HepG2 (cell line): Measurements from ENCODE around the gene MSANTD2. TPM values are rescaled to one million over a fixed set of nuclear protein-coding genes. Genes with fewer than 3 reads are reported as not detected.

Source experiments
- ARNT ChIP-seq: fragments of 450-650 bp; IDR thresholded peaks from 2 replicates; pipeline ENCODE4 v1.6.1; 2017
- FOXA1 ChIP-seq, 2 experiments: fragments of 450-650 bp in 1 of 2; sonication (generic) in 1 of 2; formaldehyde crosslinking in 1 of 2; IDR thresholded peaks; 2 replicates each; pipeline versions ENCODE4 v1.4.0 to v1.6.1; 2016 to 2020; ENCODE audit warnings: missing genetic modification reagents in 1 of 2
- KDM4B ChIP-seq: sonication (generic); formaldehyde crosslinking; IDR thresholded peaks from 2 replicates; pipeline ENCODE4 v1.4.0; 2020; ENCODE audit warnings: missing genetic modification reagents
- MEF2D ChIP-seq: sonication (generic); formaldehyde crosslinking; IDR thresholded peaks from 2 replicates; pipeline ENCODE4 v1.5.1; 2020; ENCODE audit warnings: mild to moderate bottlenecking, missing genetic modification reagents
- MTA1 ChIP-seq: sonication (generic); formaldehyde crosslinking; IDR thresholded peaks from 2 replicates; pipeline ENCODE4 v1.4.0; 2020; ENCODE audit warnings: missing genetic modification reagents, mild to moderate bottlenecking, borderline replicate concordance
- MTA3 ChIP-seq: sonication (generic); formaldehyde crosslinking; IDR thresholded peaks from 2 replicates; pipeline ENCODE4 v1.4.0; 2020; ENCODE audit warnings: missing genetic modification reagents
- MXD3 ChIP-seq: IDR thresholded peaks from 2 replicates; pipeline ENCODE4 v1.6.1; 2016; ENCODE audit warnings: mild to moderate bottlenecking, missing biosample characterization, missing genetic modification reagents
- NR2F1 ChIP-seq, 2 experiments: fragments of 450-650 bp in 1 of 2; formaldehyde crosslinking in 1 of 2; IDR thresholded peaks; 2 replicates each; pipeline versions ENCODE4 v1.5.0 to v1.6.1; 2016 to 2020; ENCODE audit warnings: mild to moderate bottlenecking in 1 of 2, missing compliant biosample characterization in 1 of 2, missing genetic modification reagents in 1 of 2, moderate library complexity in 1 of 2
- PLSCR1 ChIP-seq: sonication (generic); formaldehyde crosslinking; IDR thresholded peaks from 2 replicates; pipeline ENCODE4 v1.5.0; 2020; ENCODE audit warnings: missing genetic modification reagents, mild to moderate bottlenecking, borderline replicate concordance
- RFX1 ChIP-seq: fragments of 450-650 bp; IDR thresholded peaks from 2 replicates; pipeline ENCODE4 v1.6.1; 2017
- RFX5 ChIP-seq: IDR thresholded peaks from 2 replicates; pipeline ENCODE4 v1.6.1; 2011; ENCODE audit warnings: low read depth, low read length, improper control_type of control experiment
- ZBTB20 ChIP-seq: sonication (generic); formaldehyde crosslinking; IDR thresholded peaks from 2 replicates; pipeline ENCODE4 v1.8.1; 2023; ENCODE audit warnings: missing genetic modification reagents, low read depth, mild to moderate bottlenecking, borderline replicate concordance
- ZNF142 ChIP-seq: sonication (generic); formaldehyde crosslinking; IDR thresholded peaks from 2 replicates; pipeline ENCODE4 v1.4.0; 2020; ENCODE audit warnings: missing genetic modification reagents
- ZNF207 ChIP-seq: fragments of 450-650 bp; IDR thresholded peaks from 2 replicates; pipeline ENCODE4 v1.6.1; 2016; ENCODE audit warnings: antibody characterized with exemption, borderline replicate concordance
- ZNF230 ChIP-seq: sonication (generic); formaldehyde crosslinking; IDR thresholded peaks from 2 replicates; pipeline ENCODE4 v1.4.0; 2020; ENCODE audit warnings: mild to moderate bottlenecking, missing genetic modification reagents
- ZNF367 ChIP-seq: sonication (generic); formaldehyde crosslinking; IDR thresholded peaks from 2 replicates; pipeline ENCODE4 v1.4.0; 2020; ENCODE audit warnings: missing genetic modification reagents, borderline replicate concordance
- ZNF780A ChIP-seq: sonication (generic); formaldehyde crosslinking; IDR thresholded peaks from 2 replicates; pipeline ENCODE4 v1.8.0; 2022; ENCODE audit warnings: mild to moderate bottlenecking, missing genetic modification reagents, moderate library complexity
- ZNF792 ChIP-seq: IDR thresholded peaks from 2 replicates; pipeline ENCODE4 v1.6.1; 2016
- ZNF850 ChIP-seq: sonication (generic); formaldehyde crosslinking; conservative IDR thresholded peaks from 2 replicates; pipeline ENCODE4 v1.9.0; 2021; ENCODE audit warnings: mild to moderate bottlenecking, missing genetic modification reagents
- ZXDC ChIP-seq: sonication (generic); formaldehyde crosslinking; IDR thresholded peaks from 2 replicates; pipeline ENCODE4 v1.5.0; 2020; ENCODE audit warnings: mild to moderate bottlenecking, missing genetic modification reagents
- polyA plus RNA-seq, 8 experiments: library from polyadenylated mRNA; depleted of rRNA in 3 of 8; stranded (reverse) in 7 of 8; unstranded in 1 of 8; fragments of >200 nt; fragmentation: Illumina TruSeq in 4 of 8; extraction: Trizol in 4 of 8; gene quantifications; 2 replicates each; pipeline versions ENCODE4 v1.2.1 to v1.2.3, GENCODE V29; 2011 to 2016; ENCODE audit warnings: low read depth in 4 of 8, missing spikeins in 1 of 8, mixed read lengths in 1 of 8; ENCODE audit not compliant: insufficient read depth in 1 of 8
- total RNA-seq, 5 experiments: library from RNA; depleted of rRNA; stranded (reverse); fragments of >200 nt; fragmentation: Illumina TruSeq; extraction: Trizol; gene quantifications; 2 replicates each; pipeline ENCODE4 v1.2.3, GENCODE V29; 2016; ENCODE audit warnings: low read depth in 1 of 5

MSANTD2 gene
- total and polyA plus RNA-seq, 2 of the 13 experiments (the other 11 are each of a cell fraction or from before 2014, with no cell fraction given) = 8.7 to 10.1 TPM

GRCh38 chr11:124758355-124759265 lies 41.6 kb downstream of the MSANTD2 start (continued):
- no peak for TF ChIP-seq ZXDC
- TF ChIP-seq ZNF780A (CRISPR knock-in tag) = no peak
- TF ChIP-seq ZNF850 (CRISPR knock-in tag) = no peak
- no peak for TF ChIP-seq ZNF142
- TF ChIP-seq PLSCR1 (CRISPR knock-in tag) = no peak
- TF ChIP-seq ZNF792 (CRISPR knock-in tag) = no peak
- no peak for TF ChIP-seq KDM4B
- TF ChIP-seq MTA1 (CRISPR knock-in tag) = peak; percentile 57; the same call in 1 of the 2 replicates
- no peak for TF ChIP-seq RFX1
- TF ChIP-seq ZNF367 (CRISPR knock-in tag) = no peak
- no peak for TF ChIP-seq ARNT
- TF ChIP-seq FOXA1 (IDR thresholded peaks at IDR 0.05) = no peak
- no peak for TF ChIP-seq FOXA1 (CRISPR knock-in tag; IDR thresholded peaks at IDR 0.05)
- TF ChIP-seq ZBTB20 (CRISPR knock-in tag) = no peak
- TF ChIP-seq ZNF207 = no peak
- 0 out of 2 replicates have a peak, but pooled peaks have one; percentile 56 for TF ChIP-seq ZNF230 (CRISPR knock-in tag)
- TF ChIP-seq MEF2D (CRISPR knock-in tag) = no peak
- TF ChIP-seq MXD3 (CRISPR knock-in tag) = no peak; the same call in 1 of the 2 replicates
- TF ChIP-seq NR2F1 (CRISPR knock-in tag; IDR thresholded peaks at IDR 0.05) = no peak
- TF ChIP-seq RFX5 = no peak
- no peak for TF ChIP-seq MTA3 (CRISPR knock-in tag)
